ENCODE measurements around the gene FEZ2. TPM values are rescaled to one million over a fixed set of nuclear protein-coding genes. Genes with fewer than 3 reads are reported as not detected.

The FEZ2 gene
- total and polyA plus RNA-seq, 2 experiments from 2014 or later: 28.0 to 32.9 TPM

- H3K27ac ChIP-seq (ENCODE audit: low read depth): no peak overlapping the region
- no peaks in the 10 kb centered on the region for H3K79me2 ChIP-seq (replicated peaks; ENCODE audit: insufficient read depth)
- no peaks in the 10 kb centered on the region for H3K9me2 ChIP-seq (ENCODE audit: insufficient read depth)
- Mint-ChIP-seq H3K36me3 (ENCODE audit: low read depth) (peaks cover 28% of the 10 kb centered on the region), H3K4me3 (no peak overlapping the region), H3K9me3 (no peaks in the 10 kb centered on the region), H3K4me1 (no peaks in the 10 kb centered on the region), H3K27ac (no peak overlapping the region), H3K27me3 (ENCODE audit: insufficient read depth, low read depth, poor library complexity) (peaks cover 2% of the 10 kb centered on the region)
- H3F3A ChIP-seq (replicated peaks; ENCODE audit: low read depth): no peaks in the 10 kb centered on the region
- no peaks in the 10 kb centered on the region for H3K27me3 ChIP-seq (ENCODE audit: insufficient read depth)
- no peak overlapping the region for H2AFZ ChIP-seq
- ATAC-seq (no peak), DNase-seq (ENCODE audit: low spot score) (no peak)
- TF ChIP-seq REST (IDR thresholded peaks at IDR 0.05; ENCODE audit: unreplicated experiment) (no peak), POLR2AphosphoS5 (IDR thresholded peaks at IDR 0.05; ENCODE audit: low read depth) (no peak), ETS1 (IDR thresholded peaks at IDR 0.05) (no peak), ZNF331 (CRISPR knock-in tag; IDR thresholded peaks at IDR 0.05; ENCODE audit: low read depth) (no peak), ZNF462 (CRISPR knock-in tag; IDR thresholded peaks at IDR 0.05) (no peak)
- peaks cover 13% of the 10 kb centered on the region for H3K36me3 ChIP-seq (ENCODE audit: insufficient read depth)
- no peaks in the 10 kb centered on the region for H3K4me1 ChIP-seq (ENCODE audit: insufficient read depth)
- H3K4me2 ChIP-seq: no peak overlapping the region
- H4K20me1 ChIP-seq (replicated peaks; ENCODE audit: insufficient read depth): peaks cover 10% of the 10 kb centered on the region
- H3K4me3 ChIP-seq: no peak overlapping the region
These were observed 58.3 kb downstream of the FEZ2 start for GRCh38 chr2:36539631-36540030.

All from GM23338 (cell line).